Testis (tissue), 2 donors: ENCODE data around the gene DEFB123.
"Not testable (repeated sequence)": the region's sequence is repeated elsewhere in the genome, so short reads cannot be mapped to it uniquely, and the experiment has no call there.

ENCODE experiments used
- CTCF ChIP-seq, 3 experiments: fragments of 450-650 bp in 2 of 3; fragments of 200-600 bp in 1 of 3; sonication (generic) in 1 of 3; IDR thresholded peaks; one replicate each; pipeline ENCODE4 v1.5.1; 2016 to 2019; ENCODE audit warnings: antibody characterized with exemption in 3 of 3, mild to moderate bottlenecking in 2 of 3, moderate library complexity in 1 of 3
- POLR2A ChIP-seq: fragments of 450-650 bp; IDR thresholded peaks from one replicate; pipeline ENCODE4 v1.6.1; 2017; ENCODE audit warnings: antibody characterized with exemption, mild to moderate bottlenecking, moderate library complexity

DNA sequence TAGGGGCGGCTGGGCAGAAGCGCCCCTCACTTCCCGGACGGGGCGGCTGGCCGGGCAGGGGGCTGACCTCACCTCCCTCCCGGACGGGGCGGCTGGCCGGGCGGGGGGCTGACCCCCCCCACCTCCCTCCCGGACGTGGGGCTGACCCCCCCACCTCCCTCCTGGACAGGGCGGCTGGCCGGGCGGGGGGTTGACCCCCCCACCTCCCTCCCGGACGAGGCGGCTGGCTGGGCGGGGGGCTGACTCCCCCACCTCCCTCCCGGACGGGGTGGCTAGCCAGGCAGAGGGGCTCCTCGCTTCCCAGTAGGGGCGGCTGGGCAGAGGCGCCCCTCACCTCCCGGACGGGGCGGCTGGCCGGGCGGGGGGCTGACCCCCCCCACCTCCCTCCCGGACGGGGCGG is 30.5 kb downstream of the DEFB123 start:
- TF ChIP-seq CTCF (IDR thresholded peaks at IDR 0.05); POLR2A: not testable (repeated sequence)
